Lung (tissue), 12 donors: ENCODE data around the gene ZNF324B. TPM values are rescaled to one million over a fixed set of nuclear protein-coding genes. Genes with fewer than 3 reads are reported as not detected.
A peak's percentile ranks its signal among the peaks of the same experiment; 100 is the strongest.

ENCODE experiments used
- ATAC-seq: fragments of 200-7000 bp; cut with Tn5 transposase; one replicate; pipeline ENCODE4 v1.9.1; 2020; ENCODE audit warnings: moderate number of reproducible peaks; ENCODE audit not compliant: insufficient read depth, low FRiP score
- DNase-seq, 3 donors: peaks; one replicate each; pipeline ENCODE4 v3.0.0-alpha.2; 2013 to 2017
- H3K27ac ChIP-seq, 2 donors: one replicate each; pipeline ENCODE4 v1.5.1; 2013; ENCODE audit warnings: mild to moderate bottlenecking in 2 of 2, moderate library complexity in 2 of 2, control low read depth in 1 of 2, inconsistent platforms in 1 of 2, low read depth in 1 of 2, low read length in 1 of 2
- H3K27me3 ChIP-seq, 3 donors: one replicate each; pipeline ENCODE4 v1.5.1; 2013; ENCODE audit warnings: low read length in 2 of 3; ENCODE audit not compliant: control insufficient read depth in 3 of 3, insufficient read depth in 3 of 3
- H3K36me3 ChIP-seq, 4 donors: one replicate each; pipeline ENCODE4 v1.5.1; 2013; ENCODE audit warnings: low read length in 4 of 4, mild to moderate bottlenecking in 1 of 4, moderate library complexity in 1 of 4; ENCODE audit not compliant: control insufficient read depth in 4 of 4, insufficient read depth in 4 of 4
- H3K4me1 ChIP-seq, 5 donors: one replicate each; pipeline ENCODE4 v1.5.1; 2013; ENCODE audit warnings: low read length in 5 of 5, mild to moderate bottlenecking in 2 of 5, moderate library complexity in 1 of 5; ENCODE audit not compliant: control insufficient read depth in 5 of 5, insufficient read depth in 5 of 5
- H3K4me3 ChIP-seq: one replicate; pipeline ENCODE4 v1.5.1; 2013; ENCODE audit warnings: mild to moderate bottlenecking, control low read depth, moderate library complexity
- H3K9ac ChIP-seq, 2 donors: one replicate each; pipeline ENCODE4 v1.5.1; 2013; ENCODE audit warnings: low read length in 2 of 2, control low read depth in 1 of 2; ENCODE audit not compliant: insufficient read depth in 1 of 2
- H3K9me3 ChIP-seq, 4 donors: one replicate each; pipeline ENCODE4 v1.5.1; 2013; ENCODE audit warnings: low read length in 3 of 4, mild to moderate bottlenecking in 1 of 4, moderate library complexity in 1 of 4; ENCODE audit not compliant: control insufficient read depth in 4 of 4, insufficient read depth in 3 of 4
- CTCF ChIP-seq: IDR thresholded peaks from 2 replicates; pipeline ENCODE4 v1.5.1; 2012; ENCODE audit warnings: mild to moderate bottlenecking; ENCODE audit errors: control extremely low read depth, extremely low read depth
- WGBS, 2 donors: extraction: QIAGEN DNeasy Blood & Tissue Kit; methylation state at CpG; one replicate each; pipeline ENCODE4 v1.1.7; 2013; 5-methylcytosine and 5-hydroxymethylcytosine counted together
- polyA plus RNA-seq, 2 donors: library from polyadenylated mRNA; stranded (reverse); fragments of 200-250 nt; gene quantifications; one replicate each; pipeline ENCODE4 v1.2.1, GENCODE V29; 2013
- total RNA-seq, 2 donors: library from RNA; depleted of rRNA in 1 of 2; stranded (reverse); fragments of >200 nt in 1 of 2; gene quantifications; one replicate each; pipeline ENCODE4 v1.2.1, GENCODE V29; 2014 to 2021
- donor health status: control.
- donor health status: control.
- donor health status: Bipolar disorder and iron deficiency.
- donor health status: healthy.
- donor health status: DM: yes; HTN: yes; CAD: no.

The ZNF324B gene
- total and polyA plus RNA-seq, 4 donors: 2.8 to 9.3 (median 6.1) TPM

- H3K4me3 ChIP-seq: no peak overlapping the region
- H3K36me3 ChIP-seq: peaks cover 3 to 13% (median 9%) of the 10 kb centered on the region in 4 donors
- TF ChIP-seq CTCF: no peak
- ATAC-seq (no peak), DNase-seq (no peak)
- H3K9me3 ChIP-seq: no peaks in the 10 kb centered on the region
- H3K9ac ChIP-seq: no peak overlapping the region
- no peaks in the 10 kb centered on the region for H3K27me3 ChIP-seq
- no peak overlapping the region for H3K27ac ChIP-seq
- WGBS, 2 donors: 88 to 95% methylated on average over 2 of the region's 2 CpGs
- no peaks in the 10 kb centered on the region for H3K4me1 ChIP-seq
Observed at GRCh38 chr19:58460039-58460438, 8.6 kb downstream of the ZNF324B start.

GRCh38 chr19:58466089-58466759 lies 14.8 kb downstream of the ZNF324B start:
- H3K4me1 ChIP-seq: peaks cover 0 to 14% (median 5%) of the 10 kb centered on the region in 5 donors
- no peaks in the 10 kb centered on the region for H3K9me3 ChIP-seq
- TF ChIP-seq CTCF: no peak
- peaks cover 0 to 17% (median 1%) of the 10 kb centered on the region in 4 donors for H3K36me3 ChIP-seq
- ATAC-seq: no peak
- H3K9ac ChIP-seq: peak overlapping the region in 1 of 2 donors; percentile 47
- WGBS, 2 donors: 35 to 36% methylated on average over 20 of the region's 20 CpGs
- H3K4me3 ChIP-seq: peak overlapping the region; percentile 17
- peak overlapping the region in 1 of 2 donors; percentile 1 for H3K27ac ChIP-seq
- DNase-seq: no peak
- no peaks in the 10 kb centered on the region for H3K27me3 ChIP-seq

GRCh38 chr19:58466760-58467589 lies 15.6 kb downstream of the ZNF324B start, which contains the start of gene ZNF324:
ZNF324 (plus strand) TSS chr19:58467080; CDS start chr19:58469186, 2,106 bp downstream.
- Histone ChIP-seq H3K9ac (peak within 1 kb of the TSS; percentile 37 to 47), H3K36me3 (peaks cover 0 to 23% (median 2%) of the 10 kb centered on the region in 4 donors), H3K9me3 (no peaks in the 10 kb centered on the region), H3K27ac (peak within 1 kb of the TSS; percentile 68 to 84), H3K4me1 (peaks cover 0 to 14% (median 5%) of the 10 kb centered on the region in 5 donors), H3K4me3 (peak within 1 kb of the TSS; percentile 87), H3K27me3 (no peaks in the 10 kb centered on the region)
- TF ChIP-seq CTCF: no peak
- ATAC-seq (peak; percentile 97), DNase-seq (peak; percentile 98 to 99 (median 98))
- 0% methylated on average over 83 to 92 of the region's 92 CpGs for WGBS, 2 donors
